OCI-LY7 (cell line): ENCODE data around the gene TTL. TPM values are rescaled to one million over a fixed set of nuclear protein-coding genes. Genes with fewer than 3 reads are reported as not detected.

ENCODE experiments used
- BruUV-seq: library from RNA; stranded (reverse); fragments of 400-500 nt; replicated peaks from 2 replicates; lab custom pipeline; 2021; lab: Mats Ljungman, UMichigan
- CTCF ChIA-PET: fragments of 300-600 bp; sonication (Branson Sonifier 250); formaldehyde crosslinking; loops from one replicate; lab custom pipeline; 2022; ENCODE audit warnings: antibody characterized with exemption; ENCODE audit not compliant: unreplicated experiment; lab: Charles Lee
- POLR2A ChIA-PET: fragments of 300-600 bp; sonication (Branson Sonifier 250); formaldehyde crosslinking; loops from one replicate; lab custom pipeline; 2022; ENCODE audit warnings: antibody characterized with exemption; lab: Charles Lee
- DNase-seq: peaks from one replicate; pipeline ENCODE4 v3.0.0-alpha.2; 2015; ENCODE audit warnings: low spot score
- H2AFZ ChIP-seq: fragments of 200-600 bp; sonication (generic), shearing (Covaris generic); 2 replicates; pipeline ENCODE4 v1.6.1; 2014; ENCODE audit warnings: mild to moderate bottlenecking, antibody characterized with exemption, low read length, moderate library complexity
- H3K27ac ChIP-seq: fragments of 200-600 bp; sonication (generic); 2 replicates; pipeline ENCODE4 v1.5.1; 2014; ENCODE audit warnings: mixed run types, low read depth, mild to moderate bottlenecking, moderate library complexity, low read length, inconsistent platforms; ENCODE audit not compliant: poor library complexity, severe bottlenecking
- H3K36me3 ChIP-seq: fragments of 200-600 bp; sonication (generic); 2 replicates; pipeline ENCODE4 v1.6.1; 2014; ENCODE audit warnings: mild to moderate bottlenecking, antibody characterized with exemption, low read length, moderate library complexity, mixed read lengths; ENCODE audit not compliant: insufficient read depth
- H3K4me1 ChIP-seq: fragments of 200-600 bp; sonication (generic); 2 replicates; pipeline ENCODE4 v1.5.1; 2014; ENCODE audit warnings: mild to moderate bottlenecking, low read length; ENCODE audit not compliant: insufficient read depth, poor library complexity, severe bottlenecking
- H3K4me2 ChIP-seq: fragments of 200-600 bp; sonication (generic); 2 replicates; pipeline ENCODE4 v1.6.1; 2014; ENCODE audit warnings: mild to moderate bottlenecking, low read length
- H3K4me3 ChIP-seq: fragments of 200-600 bp; sonication (generic); 2 replicates; pipeline ENCODE4 v1.5.1; 2014; ENCODE audit warnings: mild to moderate bottlenecking, low read depth, low read length; ENCODE audit not compliant: poor library complexity, severe bottlenecking
- H3K79me2 ChIP-seq: fragments of 200-600 bp; sonication (generic); 2 replicates; pipeline ENCODE4 v1.6.1; 2016; ENCODE audit warnings: low read depth, mild to moderate bottlenecking, low read length, moderate library complexity, mixed read lengths; ENCODE audit not compliant: insufficient read depth
- H3K9me2 ChIP-seq: fragments of 200-600 bp; sonication (generic); 2 replicates; pipeline ENCODE4 v1.6.1; 2016; ENCODE audit warnings: mild to moderate bottlenecking, low read length, mixed read lengths; ENCODE audit not compliant: insufficient read depth
- H3K9me3 ChIP-seq: fragments of 200-600 bp; sonication (generic); 2 replicates; pipeline ENCODE4 v1.6.1; 2014; ENCODE audit warnings: mild to moderate bottlenecking, mixed run types, low read length, mixed read lengths
- H4K20me1 ChIP-seq: fragments of 200-600 bp; sonication (generic); 2 replicates; pipeline ENCODE4 v1.6.1; 2014; ENCODE audit warnings: mild to moderate bottlenecking, antibody characterized with exemption, low read length, moderate library complexity, mixed read lengths; ENCODE audit not compliant: insufficient read depth
- CTCF ChIP-seq: fragments of 200-600 bp; sonication (generic); conservative IDR thresholded peaks from 2 replicates; pipeline ENCODE4 v1.5.1; 2014; ENCODE audit warnings: mild to moderate bottlenecking, antibody characterized with exemption, low read length, moderate library complexity, mixed read lengths
- EZH2phosphoT487 ChIP-seq: fragments of 200-600 bp; sonication (generic); IDR thresholded peaks from 2 replicates; pipeline ENCODE4 v1.6.1; 2018; ENCODE audit warnings: low read depth, borderline replicate concordance, mild to moderate bottlenecking, mixed run types, antibody characterized with exemption, low read length, moderate library complexity, mixed read lengths
- intact Hi-C: fragments of 100-400 bp; cut with micrococcal nuclease; formaldehyde crosslinking; loops from one replicate; pipeline ENCODE4 v1.10.0; 2022; ENCODE audit not compliant: unreplicated experiment
- total RNA-seq, 2 experiments: library from RNA; depleted of rRNA in 1 of 2; stranded (reverse); fragments of >200 nt in 1 of 2; shearing (Covaris generic) in 1 of 2; gene quantifications; 2 replicates each; pipeline ENCODE4 v1.2.3, GENCODE V29; 2014 to 2022

TTL gene
- total RNA-seq, 2 experiments from 2014 or later: 27.1 to 45.1 TPM

DNA sequence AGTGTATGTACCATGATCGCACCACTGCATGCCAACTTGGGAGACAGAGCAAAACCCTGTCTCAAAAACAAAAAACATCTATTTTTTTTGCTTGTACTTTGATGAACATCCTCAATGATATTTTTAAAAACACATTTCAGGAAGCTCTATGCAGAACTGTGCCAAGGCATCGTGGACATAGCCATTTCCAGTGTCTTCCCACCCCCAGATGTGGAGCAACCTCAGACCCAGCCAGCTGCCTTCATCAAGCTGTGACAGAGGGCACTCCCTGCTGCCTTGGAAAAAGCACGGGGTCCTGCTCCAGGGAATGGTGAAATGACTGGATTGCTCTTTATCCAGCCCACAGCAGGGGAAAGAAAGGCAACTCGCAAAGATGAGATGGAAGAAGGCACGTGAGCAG is 46.6 kb downstream of the TTL start:
- Histone ChIP-seq H3K9me3 (no peaks in the 10 kb centered on the region), H3K79me2 (no peaks in the 10 kb centered on the region), H2AFZ (no peak overlapping the region), H3K9me2 (no peaks in the 10 kb centered on the region), H4K20me1 (no peaks in the 10 kb centered on the region), H3K4me3 (no peak overlapping the region), H3K4me2 (no peak overlapping the region), H3K4me1 (no peaks in the 10 kb centered on the region), H3K27ac (no peak overlapping the region), H3K36me3 (peaks cover 59% of the 10 kb centered on the region)
- CTCF ChIA-PET: no interaction called here
- DNase-seq: no peak
- intact Hi-C loops: no loop called here
- POLR2A ChIA-PET: no interaction called here
- BruUV-seq: no TSS peak
- TF ChIP-seq CTCF (no peak), EZH2phosphoT487 (no peak)

- BruUV-seq: no TSS peak
- ChIA-PET POLR2A (interaction anchor here (0.6 kb wide), 1 partner anchor 9 kb away, joined by 3 read pairs; no protein-coding TSS in a partner anchor), CTCF (no interaction called here)
- Histone ChIP-seq H3K4me3 (no peak overlapping the region), H3K9me3 (no peaks in the 10 kb centered on the region), H4K20me1 (no peaks in the 10 kb centered on the region), H3K36me3 (peaks cover 55% of the 10 kb centered on the region), H3K9me2 (no peaks in the 10 kb centered on the region), H3K27ac (no peak overlapping the region), H3K4me2 (no peak overlapping the region), H2AFZ (no peak overlapping the region), H3K79me2 (no peaks in the 10 kb centered on the region), H3K4me1 (no peaks in the 10 kb centered on the region)
- intact Hi-C loops: no loop called here
- TF ChIP-seq CTCF (no peak), EZH2phosphoT487 (no peak)
- no peak for DNase-seq
Observed at GRCh38 chr2:112529757-112530156, 47.8 kb downstream of the TTL start.

GRCh38 chr2:112530728-112531127 is 48.8 kb downstream of the TTL start:
- DNase-seq: no peak
- H3K9me2 ChIP-seq: no peaks in the 10 kb centered on the region
- no peak overlapping the region for H3K4me3 ChIP-seq
- H3K27ac ChIP-seq: no peak overlapping the region
- ChIA-PET CTCF (no interaction called here), POLR2A (no interaction called here)
- no peaks in the 10 kb centered on the region for H3K4me1 ChIP-seq
- intact Hi-C loops: no loop called here
- TF ChIP-seq EZH2phosphoT487: no peak
- TF ChIP-seq CTCF: no peak
- no peaks in the 10 kb centered on the region for H3K79me2 ChIP-seq
- H4K20me1 ChIP-seq: no peaks in the 10 kb centered on the region
- H2AFZ ChIP-seq: no peak overlapping the region
- H3K9me3 ChIP-seq: no peaks in the 10 kb centered on the region
- BruUV-seq: no TSS peak
- peaks cover 53% of the 10 kb centered on the region for H3K36me3 ChIP-seq
- no peak overlapping the region for H3K4me2 ChIP-seq
